Cardiac fibroblast (primary cell): ENCODE measurements around the gene RNU1-4.
"Not testable (repeated sequence)": the region's sequence is repeated elsewhere in the genome, so short reads cannot be mapped to it uniquely, and the experiment has no call there.

Experiments
- DNase-seq, 2 donors: peaks; one replicate each; pipeline versions ENCODE4 v3.0.0 to v3.0.0-alpha.2; 2010; ENCODE audit warnings: low read depth in 2 of 2
- H3K4me3 ChIP-seq, 2 donors: replicated peaks in 1 of 2; 1 replicate in 1 of 2; 2 replicates in 1 of 2; pipeline ENCODE4 v1.5.1; 2011; ENCODE audit warnings: low read depth in 2 of 2, low read length in 2 of 2, mild to moderate bottlenecking in 2 of 2, moderate library complexity in 1 of 2
- CTCF ChIP-seq: IDR thresholded peaks from one replicate; pipeline ENCODE4 v1.5.1; 2011; ENCODE audit warnings: low read depth, mild to moderate bottlenecking, low read length, inconsistent platforms

Gene RNU1-4

GRCh38 chr1:16718908-16719533 is 21.3 kb upstream of the RNU1-4 start:
- no peak for DNase-seq
- H3K4me3 ChIP-seq = no peak overlapping the region
- no peak for TF ChIP-seq CTCF

- no peak overlapping the region for H3K4me3 ChIP-seq
- no peak for TF ChIP-seq CTCF
- DNase-seq = no peak
These were observed 20.6 kb upstream of the RNU1-4 start for GRCh38 chr1:16719571-16720350.

GRCh38 chr1:16720351-16721223 is 19.7 kb upstream of the RNU1-4 start:
- TF ChIP-seq CTCF = no peak
- H3K4me3 ChIP-seq = no peak overlapping the region
- no peak for DNase-seq

- no peak overlapping the region for H3K4me3 ChIP-seq
- DNase-seq = no peak
- TF ChIP-seq CTCF = no peak
These were observed 18.3 kb upstream of the RNU1-4 start for GRCh38 chr1:16721871-16722641.

- no peak for DNase-seq
These were observed 15.4 kb upstream of the RNU1-4 start for GRCh38 chr1:16724718-16725438.

GRCh38 chr1:16725439-16726245 is 14.7 kb upstream of the RNU1-4 start:
- DNase-seq = not testable (repeated sequence)

More at GRCh38 chr1:16724718-16725438, 15.4 kb upstream of the RNU1-4 start:
- H3K4me3 ChIP-seq = no peak overlapping the region
- no peak for TF ChIP-seq CTCF

More at GRCh38 chr1:16725439-16726245, 14.7 kb upstream of the RNU1-4 start:
- H3K4me3 ChIP-seq = not testable (repeated sequence)
